ENCODE measurements around the gene TMPRSS9.
"Not testable (repeated sequence)": the region's sequence is repeated elsewhere in the genome, so short reads cannot be mapped to it uniquely, and the experiment has no call there.

TMPRSS9 gene

GRCh38 chr19:2394442-2395292 lies 34.6 kb downstream of the TMPRSS9 start:
- DNase-seq: no peak

- not testable (repeated sequence) for DNase-seq
Measured at GRCh38 chr19:2395293-2395829, 35.3 kb downstream of the TMPRSS9 start.

- DNase-seq: not testable (repeated sequence)
Measured at GRCh38 chr19:2397173-2397572, 37.1 kb downstream of the TMPRSS9 start.

- no peak for DNase-seq
Measured at GRCh38 chr19:2398735-2399305, 38.8 kb downstream of the TMPRSS9 start.

GRCh38 chr19:2399582-2399981 lies 39.5 kb downstream of the TMPRSS9 start:
- no peak for DNase-seq

- DNase-seq: no peak
Measured at GRCh38 chr19:2408247-2408646, 48.2 kb downstream of the TMPRSS9 start.

GRCh38 chr19:2409352-2409912 lies 49.4 kb downstream of the TMPRSS9 start:
- DNase-seq: no peak

- no peak for DNase-seq
Measured at GRCh38 chr19:2410023-2410422, 50.0 kb downstream of the TMPRSS9 start.

- DNase-seq: no peak
Measured at GRCh38 chr19:2411709-2412108, 51.6 kb downstream of the TMPRSS9 start.

- DNase-seq: no peak
Measured at GRCh38 chr19:2412449-2412848, 52.4 kb downstream of the TMPRSS9 start.

GRCh38 chr19:2413159-2413558 lies 53.1 kb downstream of the TMPRSS9 start:
- no peak for DNase-seq

- no peak for DNase-seq
Measured at GRCh38 chr19:2413629-2414028, 53.6 kb downstream of the TMPRSS9 start.

GRCh38 chr19:2415281-2415972 lies 55.4 kb downstream of the TMPRSS9 start:
- DNase-seq: no peak

- no peak for DNase-seq
Measured at GRCh38 chr19:2415973-2416319, 55.9 kb downstream of the TMPRSS9 start.

- no peak for DNase-seq
Measured at GRCh38 chr19:2416321-2417097, 56.4 kb downstream of the TMPRSS9 start.

- DNase-seq: not testable (repeated sequence)
Measured at GRCh38 chr19:2417436-2417835, 57.4 kb downstream of the TMPRSS9 start.

- no peak for DNase-seq
Measured at GRCh38 chr19:2417881-2418406, 57.9 kb downstream of the TMPRSS9 start.

GRCh38 chr19:2419754-2420153 lies 59.7 kb downstream of the TMPRSS9 start:
- DNase-seq: no peak

GRCh38 chr19:2420490-2420889 lies 60.4 kb downstream of the TMPRSS9 start:
- no peak for DNase-seq

GRCh38 chr19:2421581-2422306 lies 61.7 kb downstream of the TMPRSS9 start:
- DNase-seq: no peak

- no peak for DNase-seq
Measured at GRCh38 chr19:2423071-2423914, 63.2 kb downstream of the TMPRSS9 start.
